Measurements from ENCODE around the gene PTGS1.

Gene PTGS1

DNA sequence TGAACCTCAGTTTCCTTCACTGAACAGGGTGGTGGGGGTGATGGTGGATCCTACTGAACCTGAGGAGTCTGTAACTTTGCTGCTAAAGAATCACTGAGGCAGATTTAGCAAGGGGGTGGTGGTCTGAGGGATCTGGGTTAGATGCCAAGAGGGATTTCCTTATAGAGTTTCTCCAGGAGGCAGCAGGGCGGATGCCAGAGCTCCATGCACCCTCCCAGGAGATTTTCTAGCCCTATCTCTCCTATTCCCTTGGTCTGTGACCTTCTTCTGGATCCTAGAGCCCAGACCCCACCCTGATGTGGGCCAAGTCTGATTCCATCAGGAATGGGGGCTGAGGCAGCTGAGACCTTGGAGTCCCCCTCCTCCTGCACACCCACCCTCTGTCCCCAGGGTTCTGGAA, 6.0 kb downstream of the PTGS1 start:
- no peak for DNase-seq

DNA sequence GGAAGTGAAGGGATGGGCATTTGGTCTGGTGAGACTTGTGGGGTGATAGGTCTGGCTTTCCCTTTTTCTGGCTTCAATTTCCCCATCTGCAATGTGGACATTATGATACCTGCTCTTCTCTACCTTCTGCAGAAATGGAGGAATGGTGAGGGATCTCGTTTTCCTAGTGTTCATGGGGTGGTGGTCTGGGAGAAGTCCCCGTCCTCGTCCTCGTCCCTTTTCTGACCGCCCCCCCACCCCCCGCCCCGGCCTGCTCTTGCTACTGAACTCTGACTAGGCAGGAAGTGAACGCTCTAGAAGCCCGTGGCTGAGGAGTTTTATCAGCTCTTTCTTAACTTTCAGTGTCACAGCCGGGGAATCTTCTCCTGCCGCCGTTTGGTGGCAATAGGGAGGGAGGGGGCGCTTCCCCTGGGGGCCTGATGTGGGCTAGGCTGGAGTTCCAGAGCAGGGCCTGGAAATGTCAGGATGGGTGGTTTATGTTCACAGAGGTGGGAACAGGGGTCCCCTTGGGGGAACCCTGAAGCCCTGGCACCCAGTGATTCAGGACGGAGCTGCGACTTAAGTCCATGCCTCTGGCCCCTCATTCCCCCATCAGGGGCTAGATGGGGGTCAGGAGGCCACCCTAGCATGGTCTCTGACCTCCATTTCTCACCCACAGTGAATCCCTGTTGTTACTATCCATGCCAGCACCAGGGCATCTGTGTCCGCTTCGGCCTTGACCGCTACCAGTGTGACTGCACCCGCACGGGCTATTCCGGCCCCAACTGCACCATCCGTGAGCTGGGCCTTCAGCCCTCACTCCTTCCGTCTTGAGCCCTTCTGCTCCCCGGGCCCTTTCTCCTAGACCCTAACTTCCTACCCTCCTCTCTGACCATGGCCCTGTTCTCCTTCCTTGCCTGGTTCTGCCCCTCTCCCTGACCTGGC, 6.7 kb downstream of the PTGS1 start:
- no peak for DNase-seq

DNA sequence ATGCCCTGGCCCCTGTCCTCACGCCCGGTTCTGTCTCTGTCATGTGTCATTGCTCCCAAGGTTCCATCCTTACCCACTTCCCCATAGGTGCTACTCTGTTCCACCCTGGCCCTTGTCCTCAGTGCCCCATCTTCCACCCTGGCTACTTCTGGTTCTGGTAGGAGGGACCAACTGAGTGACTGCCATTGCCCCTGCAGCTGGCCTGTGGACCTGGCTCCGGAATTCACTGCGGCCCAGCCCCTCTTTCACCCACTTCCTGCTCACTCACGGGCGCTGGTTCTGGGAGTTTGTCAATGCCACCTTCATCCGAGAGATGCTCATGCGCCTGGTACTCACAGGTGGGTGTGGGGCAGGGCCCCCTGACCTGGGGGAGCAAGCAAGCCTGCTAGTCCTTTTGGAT, 7.4 kb downstream of the PTGS1 start:
- DNase-seq = no peak

DNA sequence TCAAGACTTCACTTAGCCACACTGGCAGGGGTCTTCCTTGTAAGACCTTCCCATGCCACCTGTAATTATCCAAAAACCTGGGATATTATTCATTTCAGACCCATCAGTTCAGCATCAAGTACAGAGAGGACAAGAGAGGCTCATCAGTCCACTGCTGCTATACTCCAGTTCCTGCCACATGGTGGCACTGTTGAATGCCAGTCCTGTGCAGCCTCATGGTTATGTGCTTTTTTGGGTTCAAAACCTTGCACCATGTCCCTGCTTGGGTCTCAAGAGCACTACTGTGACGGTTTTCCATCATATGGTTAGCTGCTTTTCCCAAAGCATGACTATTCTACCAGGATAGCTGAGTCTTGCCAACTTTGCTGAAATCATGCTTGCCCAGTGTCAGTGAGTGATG, 8.5 kb downstream of the PTGS1 start:
- DNase-seq = peak in 1 of 2 experiments; percentile 10

DNA sequence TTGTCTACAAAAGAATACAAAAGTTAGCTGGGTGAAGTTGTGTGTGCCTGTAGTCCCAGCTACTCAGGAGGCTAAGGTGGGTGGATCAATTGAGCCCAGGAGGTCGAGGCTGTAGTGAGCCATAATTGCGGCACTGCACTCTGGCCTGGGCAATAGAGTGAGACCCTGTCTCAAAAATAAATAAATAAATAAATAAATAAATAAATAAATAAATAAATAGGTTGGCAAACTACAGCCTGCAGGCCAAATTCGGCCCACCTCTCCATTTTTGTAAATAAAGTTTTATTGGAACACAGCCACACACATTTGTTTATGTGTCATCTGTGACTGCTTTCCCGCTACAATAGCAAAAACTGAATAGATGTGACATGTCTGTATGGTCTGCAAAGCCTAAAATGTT, 9.5 kb downstream of the PTGS1 start:
- DNase-seq = no peak

DNA sequence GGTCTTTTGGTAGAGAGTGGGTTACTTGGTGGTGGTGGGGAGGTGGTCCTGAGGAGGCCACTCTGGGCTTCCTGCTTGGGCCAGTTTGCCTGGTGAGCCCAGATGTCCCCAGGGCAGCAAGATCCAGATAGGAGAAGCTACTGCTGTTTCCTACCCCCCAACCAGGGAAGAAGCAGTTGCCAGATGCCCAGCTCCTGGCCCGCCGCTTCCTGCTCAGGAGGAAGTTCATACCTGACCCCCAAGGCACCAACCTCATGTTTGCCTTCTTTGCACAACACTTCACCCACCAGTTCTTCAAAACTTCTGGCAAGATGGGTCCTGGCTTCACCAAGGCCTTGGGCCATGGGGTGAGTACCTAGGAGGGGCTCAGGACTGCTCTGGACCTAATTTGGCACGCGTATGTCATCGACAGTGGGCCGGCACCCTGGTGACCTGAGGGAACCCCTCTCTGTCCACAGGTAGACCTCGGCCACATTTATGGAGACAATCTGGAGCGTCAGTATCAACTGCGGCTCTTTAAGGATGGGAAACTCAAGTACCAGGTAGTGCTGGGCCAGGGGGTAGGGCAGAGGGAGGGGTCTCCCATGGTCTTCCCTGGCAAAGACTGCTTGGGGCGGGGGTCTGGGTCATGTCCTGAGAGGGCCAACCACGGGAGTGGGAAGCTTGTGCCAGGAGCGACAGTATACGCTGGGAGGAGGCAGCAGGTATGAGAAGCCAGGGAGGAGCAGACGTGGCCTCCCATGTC, 10.6 kb downstream of the PTGS1 start:
- DNase-seq = no peak

DNA sequence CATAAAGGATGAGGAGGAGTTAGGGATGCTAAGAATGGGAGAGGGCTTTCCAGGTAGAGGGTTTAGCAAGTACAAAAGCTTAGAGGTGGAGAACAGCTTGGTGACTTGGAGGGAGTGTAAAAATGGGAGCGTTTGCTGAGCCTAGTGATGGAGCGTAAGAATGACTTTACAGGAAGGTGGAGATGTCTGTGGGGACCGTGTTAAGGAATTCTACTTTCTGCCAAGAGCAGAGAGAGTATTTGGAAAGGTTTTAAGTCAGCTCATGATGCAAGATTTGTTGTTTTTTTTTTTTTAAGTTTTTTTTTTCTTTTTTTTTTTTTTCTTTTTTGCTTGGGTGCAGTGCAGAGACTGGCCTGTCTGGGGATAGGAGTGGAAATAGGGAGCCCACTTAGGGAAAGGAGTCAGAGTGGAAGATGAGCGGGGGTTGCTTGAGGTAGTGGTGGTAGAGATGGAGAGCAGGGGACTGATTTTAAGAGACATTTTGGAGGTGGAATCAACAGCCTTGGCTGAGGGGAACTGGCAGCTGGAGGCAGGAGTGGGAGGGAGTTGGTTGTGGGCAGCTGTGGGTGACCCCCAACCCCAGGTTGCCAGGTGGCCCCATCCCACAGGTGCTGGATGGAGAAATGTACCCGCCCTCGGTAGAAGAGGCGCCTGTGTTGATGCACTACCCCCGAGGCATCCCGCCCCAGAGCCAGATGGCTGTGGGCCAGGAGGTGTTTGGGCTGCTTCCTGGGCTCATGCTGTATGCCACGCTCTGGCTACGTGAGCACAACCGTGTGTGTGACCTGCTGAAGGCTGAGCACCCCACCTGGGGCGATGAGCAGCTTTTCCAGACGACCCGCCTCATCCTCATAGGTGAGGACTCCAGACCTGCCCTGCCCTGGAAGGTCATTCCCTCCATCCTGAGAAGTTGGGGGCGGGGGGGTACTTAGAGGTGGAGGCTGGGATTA, 12.4 kb downstream of the PTGS1 start:
- no peak for DNase-seq

DNA sequence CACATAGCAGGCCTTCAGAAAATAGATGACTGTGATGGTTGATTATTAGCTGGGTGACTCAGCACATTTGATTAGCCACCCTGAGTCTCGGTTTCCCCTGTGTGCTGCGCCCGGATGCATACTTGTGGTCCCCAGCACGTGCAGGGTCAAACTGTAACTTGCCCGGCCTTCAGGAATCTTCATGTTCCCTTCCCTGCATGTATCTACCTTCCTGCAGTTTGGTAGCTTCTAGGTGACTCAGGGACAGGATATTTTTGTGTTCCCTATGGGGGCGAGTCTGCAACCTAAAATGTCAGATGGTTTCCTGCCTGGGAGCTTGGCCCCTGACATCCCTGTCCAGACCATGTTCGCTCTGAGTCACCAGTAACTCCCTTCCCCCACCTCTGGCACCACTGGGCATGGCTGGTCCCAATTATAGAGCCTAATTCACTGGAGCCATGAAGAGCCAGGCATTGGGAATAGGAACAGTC, 13.2 kb downstream of the PTGS1 start:
- DNase-seq = no peak

DNA sequence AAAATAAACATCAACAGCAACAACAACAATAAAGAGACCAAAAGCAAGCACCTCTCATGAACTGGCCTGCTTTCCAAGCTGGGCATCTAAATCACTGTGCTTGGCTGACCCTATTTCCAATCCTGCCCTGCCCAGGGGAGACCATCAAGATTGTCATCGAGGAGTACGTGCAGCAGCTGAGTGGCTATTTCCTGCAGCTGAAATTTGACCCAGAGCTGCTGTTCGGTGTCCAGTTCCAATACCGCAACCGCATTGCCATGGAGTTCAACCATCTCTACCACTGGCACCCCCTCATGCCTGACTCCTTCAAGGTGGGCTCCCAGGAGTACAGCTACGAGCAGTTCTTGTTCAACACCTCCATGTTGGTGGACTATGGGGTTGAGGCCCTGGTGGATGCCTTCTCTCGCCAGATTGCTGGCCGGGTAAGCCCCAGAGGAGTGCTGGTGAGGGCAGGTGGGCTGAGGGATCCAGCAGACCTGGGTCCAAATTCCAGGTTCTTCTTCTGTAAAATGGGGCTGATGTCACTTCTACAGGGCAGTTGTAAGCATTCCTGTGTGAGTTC, 15.6 kb downstream of the PTGS1 start:
- no peak for DNase-seq

DNA sequence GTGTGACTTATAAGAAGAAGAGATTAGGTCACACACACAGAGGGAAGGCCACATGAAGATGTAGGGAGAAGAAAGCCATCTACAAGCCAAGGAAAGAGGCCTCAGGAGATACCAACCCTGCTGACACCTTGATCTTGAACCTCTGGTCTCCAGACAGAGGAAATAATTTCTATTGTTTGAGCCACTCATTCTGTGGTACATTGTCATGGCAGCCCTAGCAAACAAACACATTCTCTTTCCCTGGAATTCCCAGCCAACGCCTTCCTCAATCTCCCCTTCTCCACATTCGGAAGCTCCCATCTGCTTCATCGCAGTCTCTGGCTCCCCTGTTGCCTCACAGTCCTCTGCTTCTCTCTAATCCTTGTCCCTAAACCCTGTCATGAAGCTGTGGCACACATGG, 16.7 kb downstream of the PTGS1 start:
- DNase-seq = no peak

DNA sequence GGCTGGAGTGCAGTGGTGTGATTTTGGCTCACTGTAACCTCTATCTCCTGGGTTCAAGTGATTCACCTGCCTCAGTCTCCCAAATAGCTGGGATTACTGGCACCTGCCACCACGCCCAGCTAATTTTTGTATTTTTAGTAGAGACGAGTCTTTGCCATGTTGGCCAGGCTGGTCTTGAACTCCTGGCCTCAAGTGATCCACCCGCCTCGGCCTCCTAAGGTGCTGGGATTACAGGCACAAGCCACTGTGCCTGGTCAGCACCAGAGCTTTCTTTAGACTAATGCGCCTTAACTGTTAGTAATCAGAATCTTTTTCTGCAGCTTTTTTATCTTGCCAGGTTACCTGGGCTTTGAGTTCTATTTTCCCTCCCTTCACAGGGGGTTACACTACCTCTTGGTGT, 18.4 kb downstream of the PTGS1 start:
- DNase-seq = no peak

DNA sequence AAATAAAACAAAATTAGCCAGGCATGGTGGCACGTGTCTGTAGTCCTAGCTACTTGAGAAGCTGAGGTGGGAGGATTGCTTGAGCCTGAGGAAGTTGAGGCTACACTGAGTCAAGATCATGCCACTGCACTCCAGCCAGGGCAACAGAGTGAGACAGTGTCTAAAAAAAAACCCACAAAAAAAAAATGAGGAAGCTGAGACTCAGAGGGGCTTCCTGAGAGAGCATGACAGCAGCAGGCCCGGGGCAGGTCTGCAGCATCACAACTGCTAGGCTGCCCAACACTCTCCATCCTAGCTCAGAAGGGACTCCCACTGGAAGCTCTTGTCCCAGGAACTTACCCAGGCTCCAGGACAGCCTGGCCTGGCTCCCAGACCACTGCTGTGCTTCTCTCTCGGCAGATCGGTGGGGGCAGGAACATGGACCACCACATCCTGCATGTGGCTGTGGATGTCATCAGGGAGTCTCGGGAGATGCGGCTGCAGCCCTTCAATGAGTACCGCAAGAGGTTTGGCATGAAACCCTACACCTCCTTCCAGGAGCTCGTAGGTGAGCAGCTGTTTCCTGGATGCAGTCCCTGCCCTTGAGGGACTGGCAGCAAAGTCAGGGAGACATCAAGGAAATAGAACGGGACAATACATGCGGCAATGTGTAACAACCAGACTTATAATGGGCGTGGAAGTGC, 19.1 kb downstream of the PTGS1 start:
- peak; percentile 37 to 82 for DNase-seq

DNA sequence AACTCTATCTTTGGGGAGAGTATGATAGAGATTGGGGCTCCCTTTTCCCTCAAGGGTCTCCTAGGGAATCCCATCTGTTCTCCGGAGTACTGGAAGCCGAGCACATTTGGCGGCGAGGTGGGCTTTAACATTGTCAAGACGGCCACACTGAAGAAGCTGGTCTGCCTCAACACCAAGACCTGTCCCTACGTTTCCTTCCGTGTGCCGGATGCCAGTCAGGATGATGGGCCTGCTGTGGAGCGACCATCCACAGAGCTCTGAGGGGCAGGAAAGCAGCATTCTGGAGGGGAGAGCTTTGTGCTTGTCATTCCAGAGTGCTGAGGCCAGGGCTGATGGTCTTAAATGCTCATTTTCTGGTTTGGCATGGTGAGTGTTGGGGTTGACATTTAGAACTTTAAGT, 21.5 kb downstream of the PTGS1 start:
- no peak for DNase-seq

DNA sequence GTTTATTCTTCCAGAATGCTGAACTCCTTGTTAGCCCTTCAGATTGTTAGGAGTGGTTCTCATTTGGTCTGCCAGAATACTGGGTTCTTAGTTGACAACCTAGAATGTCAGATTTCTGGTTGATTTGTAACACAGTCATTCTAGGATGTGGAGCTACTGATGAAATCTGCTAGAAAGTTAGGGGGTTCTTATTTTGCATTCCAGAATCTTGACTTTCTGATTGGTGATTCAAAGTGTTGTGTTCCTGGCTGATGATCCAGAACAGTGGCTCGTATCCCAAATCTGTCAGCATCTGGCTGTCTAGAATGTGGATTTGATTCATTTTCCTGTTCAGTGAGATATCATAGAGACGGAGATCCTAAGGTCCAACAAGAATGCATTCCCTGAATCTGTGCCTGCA, 21.9 kb downstream of the PTGS1 start:
- no peak for DNase-seq

DNA sequence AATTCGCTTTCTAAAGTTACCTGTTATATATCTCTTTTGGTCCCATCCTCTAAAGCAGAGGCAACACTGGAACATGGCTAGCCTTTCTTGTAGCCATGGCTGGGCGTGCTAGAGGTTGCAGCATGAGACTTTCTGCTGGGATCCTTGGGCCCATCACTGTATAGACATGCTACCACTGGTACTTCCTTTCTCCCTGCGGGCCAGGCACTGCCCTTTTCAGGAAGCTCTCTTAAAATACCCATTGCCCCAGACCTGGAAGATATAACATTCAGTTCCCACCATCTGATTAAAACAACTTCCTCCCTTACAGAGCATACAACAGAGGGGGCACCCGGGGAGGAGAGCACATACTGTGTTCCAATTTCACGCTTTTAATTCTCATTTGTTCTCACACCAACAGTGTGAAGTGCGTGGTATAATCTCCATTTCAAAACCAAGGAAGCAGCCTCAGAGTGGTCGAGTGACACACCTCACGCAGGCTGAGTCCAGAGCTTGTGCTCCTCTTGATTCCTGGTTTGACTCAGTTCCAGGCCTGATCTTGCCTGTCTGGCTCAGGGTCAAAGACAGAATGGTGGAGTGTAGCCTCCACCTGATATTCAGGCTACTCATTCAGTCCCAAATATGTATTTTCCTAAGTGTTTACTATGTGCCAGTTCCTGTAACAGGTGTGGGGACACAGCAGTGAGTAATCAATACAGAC, 22.6 kb downstream of the PTGS1 start:
- DNase-seq = no peak

DNA sequence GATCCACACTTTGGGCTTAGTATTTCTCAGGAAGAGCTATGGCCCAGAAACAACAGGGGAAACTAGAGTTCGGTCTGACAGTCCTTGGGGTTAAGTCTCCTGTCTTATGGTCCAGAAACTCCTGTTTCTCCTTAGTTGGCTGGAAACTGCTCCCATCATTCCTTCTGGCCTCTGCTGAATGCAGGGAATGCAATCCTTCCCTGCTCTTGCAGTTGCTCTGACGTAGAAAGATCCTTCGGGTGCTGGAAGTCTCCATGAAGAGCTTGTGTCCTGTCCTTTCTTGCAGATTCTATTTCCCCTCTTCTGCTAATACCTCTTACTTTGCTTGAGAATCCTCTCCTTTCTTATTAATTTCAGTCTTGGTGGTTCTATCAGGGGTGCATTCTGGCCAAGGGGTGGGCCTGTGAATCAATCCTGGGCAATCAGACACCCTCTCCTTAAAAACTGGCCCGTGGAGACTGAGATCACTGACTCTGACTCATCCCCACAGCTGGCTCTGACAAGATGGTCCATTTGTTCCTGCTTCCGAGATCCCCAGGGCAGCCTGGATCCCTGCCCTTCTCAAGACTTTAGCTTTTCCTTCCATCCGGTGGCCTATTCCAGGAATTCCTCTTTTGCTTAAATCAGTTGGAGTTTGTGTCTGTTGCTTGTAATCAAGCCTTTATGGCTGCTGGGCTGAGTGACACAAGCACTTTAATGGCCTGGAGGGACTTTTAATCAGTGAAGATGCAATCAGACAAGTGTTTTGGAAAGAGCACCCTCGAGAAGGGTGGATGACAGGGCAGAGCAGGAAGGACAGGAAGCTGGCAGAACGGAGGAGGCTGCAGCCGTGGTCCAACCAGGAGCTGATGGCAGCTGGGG, 23.7 kb downstream of the PTGS1 start:
- DNase-seq = no peak

DNA sequence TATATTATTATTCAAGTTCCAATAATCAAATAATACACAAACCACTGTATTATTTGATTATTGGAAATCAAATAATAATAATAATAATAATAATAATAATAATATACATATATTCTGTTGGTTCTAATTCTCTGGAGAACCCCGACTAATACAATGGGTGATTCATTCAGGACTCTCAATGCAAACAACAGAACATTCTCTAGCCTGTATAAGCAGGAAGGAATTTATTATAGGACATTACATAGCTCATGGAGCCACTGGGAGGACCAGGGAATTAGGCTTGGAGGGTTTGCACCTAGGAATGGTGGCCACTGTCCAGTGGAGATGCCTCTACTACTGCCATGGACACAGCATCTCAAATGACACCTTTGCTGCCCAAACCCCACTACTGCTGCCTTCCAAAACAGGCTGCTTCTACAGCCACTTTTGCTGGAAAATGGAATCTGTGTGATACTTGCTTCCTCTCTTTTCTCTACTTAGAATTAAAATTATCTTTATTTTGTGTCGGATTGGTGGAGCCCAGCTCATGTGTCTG, 25.9 kb downstream of the PTGS1 start:
- no peak for DNase-seq

DNA sequence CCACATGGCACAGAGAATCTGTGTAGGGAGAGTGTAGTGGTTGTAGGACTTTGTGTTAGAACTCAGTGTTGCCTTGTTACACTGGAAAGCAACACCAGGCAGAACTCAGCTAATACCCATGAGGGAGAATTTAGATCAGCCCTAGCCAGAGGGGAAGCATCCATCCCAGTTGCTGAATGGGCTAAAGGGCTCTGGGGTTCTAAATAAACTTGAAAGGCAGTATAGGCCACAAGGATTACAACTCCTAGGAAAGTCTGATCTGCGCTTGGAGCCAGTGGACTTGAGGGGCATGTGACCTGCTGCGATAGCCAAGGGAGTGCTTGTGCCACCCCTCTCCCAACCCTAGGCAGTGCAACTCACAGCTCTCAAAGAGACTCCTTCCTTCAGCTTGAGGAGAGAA, 26.9 kb downstream of the PTGS1 start:
- DNase-seq = no peak

DNA sequence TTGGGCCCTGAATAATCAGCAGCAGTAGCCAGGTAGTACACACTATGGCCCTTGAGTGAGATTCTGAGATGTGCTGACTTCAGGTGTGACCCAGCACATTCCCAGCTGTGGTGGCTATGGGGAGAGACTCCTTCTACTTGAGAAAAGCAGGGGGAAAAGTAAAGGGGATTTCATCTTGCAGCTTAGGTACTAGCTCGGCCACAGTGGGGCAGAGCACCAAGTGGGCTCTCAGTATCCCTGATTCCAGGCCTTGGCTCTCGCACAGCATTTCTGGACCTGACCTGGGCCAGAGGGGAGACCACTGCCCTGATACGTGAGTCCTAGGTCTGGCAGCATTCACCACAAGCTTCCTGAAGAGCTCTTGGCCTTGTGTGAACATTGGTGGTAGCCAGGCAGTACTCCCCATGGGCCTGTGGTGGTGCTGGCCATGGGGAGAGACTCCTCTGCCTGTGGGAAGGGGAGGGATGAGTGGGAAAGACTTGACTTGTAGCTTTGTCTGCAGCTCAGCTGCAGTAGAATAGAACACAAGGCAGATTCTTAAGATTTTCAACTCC, 27.6 kb downstream of the PTGS1 start:
- DNase-seq = no peak

DNA sequence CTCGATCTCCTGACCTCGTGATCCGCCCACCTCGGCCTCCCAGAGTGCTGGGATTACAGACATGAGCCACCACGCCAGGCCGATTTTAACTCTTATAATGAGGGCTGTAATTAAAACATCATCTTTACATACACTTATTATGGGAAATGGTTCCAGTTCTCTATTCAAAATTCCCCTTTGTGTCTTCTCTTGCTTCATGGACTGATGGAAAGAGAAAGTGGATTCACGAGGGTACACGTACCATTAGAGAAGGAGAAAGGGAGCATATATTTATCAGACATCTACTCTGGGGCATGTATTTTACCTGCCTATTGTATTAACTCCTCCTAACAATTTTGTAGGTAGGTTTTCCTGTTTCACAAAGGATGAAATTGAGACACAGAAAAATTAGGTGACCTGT, 31.1 kb downstream of the PTGS1 start:
- no peak for DNase-seq
